Activated CD8-positive, alpha-beta T cell treated with anti-CD3 and anti-CD28 coated beads, Interleukin-2, amount 10 ng/mL, durations not matched to agents 7 days and 5 days (primary cell): ENCODE data around the gene EPHA8. TPM values are rescaled to one million over a fixed set of nuclear protein-coding genes. Genes with fewer than 3 reads are reported as not detected.

ENCODE experiments used
- ATAC-seq: fragments of 150-1000 bp; cut with Tn5 transposase; one replicate; pipeline ENCODE4 v1.10.0; 2021; ENCODE audit warnings: moderate library complexity
- CTCF ChIA-PET: fragments of 350-600 bp; sonication (Branson Sonifier 250); formaldehyde crosslinking; loops from one replicate; lab custom pipeline; 2021; ENCODE audit warnings: antibody characterized with exemption; lab: Charles Lee
- POLR2A ChIA-PET: fragments of 350-600 bp; sonication (Branson Sonifier 250); formaldehyde crosslinking; loops from one replicate; lab custom pipeline; 2021; ENCODE audit warnings: antibody characterized with exemption; lab: Charles Lee
- DNase-seq: peaks from one replicate; pipeline ENCODE4 v3.0.0-alpha.2; 2020
- H3K27ac Mint-ChIP-seq: one replicate; pipeline ENCODE4 v1.8.0; 2021; ENCODE audit warnings: mild to moderate bottlenecking, mixed read lengths
- H3K27me3 Mint-ChIP-seq: one replicate; pipeline ENCODE4 v1.8.0; 2021; ENCODE audit warnings: low read depth, mixed read lengths
- H3K36me3 Mint-ChIP-seq: one replicate; pipeline ENCODE4 v1.8.0; 2021; ENCODE audit warnings: low read depth, mixed read lengths
- H3K4me1 Mint-ChIP-seq: one replicate; pipeline ENCODE4 v1.8.0; 2021; ENCODE audit warnings: low read depth, mixed read lengths
- H3K4me3 Mint-ChIP-seq: one replicate; pipeline ENCODE4 v1.8.0; 2021; ENCODE audit warnings: mild to moderate bottlenecking, mixed read lengths
- H3K9me3 Mint-ChIP-seq: one replicate; pipeline ENCODE4 v1.8.0; 2022; ENCODE audit warnings: mixed read lengths; ENCODE audit not compliant: insufficient read depth
- total RNA-seq, 2 experiments: library from RNA; stranded (reverse); gene quantifications; one replicate each; pipeline ENCODE4 v1.2.3, GENCODE V29; 2021

EPHA8 gene
- total RNA-seq, 2 experiments from 2014 or later = not detected

- ChIA-PET CTCF (no interaction called here), POLR2A (no interaction called here)
- no peaks in the 10 kb centered on the region for H3K4me1 Mint-ChIP-seq
- H3K9me3 Mint-ChIP-seq = no peaks in the 10 kb centered on the region
- no peak for DNase-seq
- no peak for ATAC-seq
- H3K27ac Mint-ChIP-seq = no peak overlapping the region
- H3K4me3 Mint-ChIP-seq = no peak overlapping the region
- H3K27me3 Mint-ChIP-seq = peaks cover 2% of the 10 kb centered on the region
- no peaks in the 10 kb centered on the region for H3K36me3 Mint-ChIP-seq
These were observed 23.3 kb downstream of the EPHA8 start for GRCh38 chr1:22586356-22587130.

GRCh38 chr1:22587247-22587646 is 24.0 kb downstream of the EPHA8 start:
- ChIA-PET POLR2A (no interaction called here), CTCF (no interaction called here)
- Mint-ChIP-seq H3K36me3 (no peaks in the 10 kb centered on the region), H3K27ac (no peak overlapping the region), H3K27me3 (peaks cover 4% of the 10 kb centered on the region), H3K4me1 (no peaks in the 10 kb centered on the region), H3K9me3 (no peaks in the 10 kb centered on the region), H3K4me3 (no peak overlapping the region)
- DNase-seq (no peak), ATAC-seq (no peak)

GRCh38 chr1:22588899-22589422 is 25.7 kb downstream of the EPHA8 start:
- no peak overlapping the region for H3K27ac Mint-ChIP-seq
- no peaks in the 10 kb centered on the region for H3K4me1 Mint-ChIP-seq
- no peaks in the 10 kb centered on the region for H3K36me3 Mint-ChIP-seq
- ATAC-seq = no peak
- no peak overlapping the region for H3K4me3 Mint-ChIP-seq
- H3K9me3 Mint-ChIP-seq = no peaks in the 10 kb centered on the region
- peaks cover 4% of the 10 kb centered on the region for H3K27me3 Mint-ChIP-seq
- DNase-seq = no peak
- CTCF ChIA-PET = no interaction called here
- POLR2A ChIA-PET = no interaction called here

- ChIA-PET POLR2A (interaction anchor here (0.6 kb wide), 1 partner anchor 253 kb away, joined by 3 read pairs; no protein-coding TSS in a partner anchor), CTCF (no interaction called here)
- H3K27me3 Mint-ChIP-seq = peaks cover 6% of the 10 kb centered on the region
- no peaks in the 10 kb centered on the region for H3K4me1 Mint-ChIP-seq
- no peaks in the 10 kb centered on the region for H3K9me3 Mint-ChIP-seq
- no peak for ATAC-seq
- H3K36me3 Mint-ChIP-seq = no peaks in the 10 kb centered on the region
- DNase-seq = no peak
- H3K27ac Mint-ChIP-seq = no peak overlapping the region
- no peak overlapping the region for H3K4me3 Mint-ChIP-seq
These were observed 28.3 kb downstream of the EPHA8 start for GRCh38 chr1:22591576-22591975.

GRCh38 chr1:22592051-22592450 is 28.8 kb downstream of the EPHA8 start:
- DNase-seq = no peak
- H3K27me3 Mint-ChIP-seq = peaks cover 6% of the 10 kb centered on the region
- H3K36me3 Mint-ChIP-seq = no peaks in the 10 kb centered on the region
- no peaks in the 10 kb centered on the region for H3K9me3 Mint-ChIP-seq
- ATAC-seq = no peak
- H3K4me1 Mint-ChIP-seq = no peaks in the 10 kb centered on the region
- no peak overlapping the region for H3K27ac Mint-ChIP-seq
- ChIA-PET CTCF (no interaction called here), POLR2A (no interaction called here)
- no peak overlapping the region for H3K4me3 Mint-ChIP-seq

GRCh38 chr1:22592919-22593790 is 29.9 kb downstream of the EPHA8 start:
- ChIA-PET POLR2A (no interaction called here), CTCF (no interaction called here)
- ATAC-seq = no peak
- Mint-ChIP-seq H3K36me3 (no peaks in the 10 kb centered on the region), H3K27me3 (peaks cover 6% of the 10 kb centered on the region), H3K9me3 (no peaks in the 10 kb centered on the region), H3K27ac (no peak overlapping the region), H3K4me3 (no peak overlapping the region), H3K4me1 (no peaks in the 10 kb centered on the region)
- no peak for DNase-seq

- DNase-seq (no peak), ATAC-seq (no peak)
- no peaks in the 10 kb centered on the region for H3K36me3 Mint-ChIP-seq
- no peak overlapping the region for H3K27ac Mint-ChIP-seq
- H3K27me3 Mint-ChIP-seq = peaks cover 6% of the 10 kb centered on the region
- CTCF ChIA-PET = no interaction called here
- H3K4me1 Mint-ChIP-seq = no peaks in the 10 kb centered on the region
- no peak overlapping the region for H3K4me3 Mint-ChIP-seq
- H3K9me3 Mint-ChIP-seq = no peaks in the 10 kb centered on the region
- POLR2A ChIA-PET = no interaction called here
These were observed 31.1 kb downstream of the EPHA8 start for GRCh38 chr1:22594396-22594795.

- H3K9me3 Mint-ChIP-seq = no peaks in the 10 kb centered on the region
- no peak overlapping the region for H3K27ac Mint-ChIP-seq
- ATAC-seq (no peak), DNase-seq (no peak)
- H3K4me3 Mint-ChIP-seq = no peak overlapping the region
- ChIA-PET CTCF (no interaction called here), POLR2A (no interaction called here)
- no peaks in the 10 kb centered on the region for H3K4me1 Mint-ChIP-seq
- peaks cover 6% of the 10 kb centered on the region for H3K27me3 Mint-ChIP-seq
- no peaks in the 10 kb centered on the region for H3K36me3 Mint-ChIP-seq
These were observed 31.8 kb downstream of the EPHA8 start for GRCh38 chr1:22595108-22595507.

GRCh38 chr1:22597301-22597965 is 34.1 kb downstream of the EPHA8 start:
- Mint-ChIP-seq H3K27me3 (peaks cover 2% of the 10 kb centered on the region), H3K4me3 (no peak overlapping the region), H3K9me3 (no peaks in the 10 kb centered on the region), H3K36me3 (no peaks in the 10 kb centered on the region), H3K27ac (no peak overlapping the region), H3K4me1 (no peaks in the 10 kb centered on the region)
- ATAC-seq (no peak), DNase-seq (no peak)
- ChIA-PET POLR2A (no interaction called here), CTCF (no interaction called here)

GRCh38 chr1:22597996-22598395 is 34.7 kb downstream of the EPHA8 start:
- no peaks in the 10 kb centered on the region for H3K9me3 Mint-ChIP-seq
- H3K4me1 Mint-ChIP-seq = no peaks in the 10 kb centered on the region
- POLR2A ChIA-PET = no interaction called here
- peaks cover 2% of the 10 kb centered on the region for H3K27me3 Mint-ChIP-seq
- ATAC-seq = no peak
- no peaks in the 10 kb centered on the region for H3K36me3 Mint-ChIP-seq
- no peak overlapping the region for H3K4me3 Mint-ChIP-seq
- H3K27ac Mint-ChIP-seq = no peak overlapping the region
- CTCF ChIA-PET = no interaction called here
- DNase-seq = no peak

- Mint-ChIP-seq H3K9me3 (no peaks in the 10 kb centered on the region), H3K27me3 (peaks cover 2% of the 10 kb centered on the region), H3K36me3 (no peaks in the 10 kb centered on the region), H3K4me3 (no peak overlapping the region), H3K4me1 (no peaks in the 10 kb centered on the region), H3K27ac (no peak overlapping the region)
- DNase-seq (no peak), ATAC-seq (no peak)
- ChIA-PET CTCF (no interaction called here), POLR2A (no interaction called here)
These were observed 35.4 kb downstream of the EPHA8 start for GRCh38 chr1:22598736-22599135.
